Endothelial cell (in vitro differentiated cells): ENCODE measurements around the gene NPHP4. TPM values are rescaled to one million over a fixed set of nuclear protein-coding genes. Genes with fewer than 3 reads are reported as not detected.

Source experiments
- DNase-seq: peaks from one replicate; pipeline ENCODE4 v3.0.0; 2021; ENCODE audit warnings: low spot score
- H3K27ac Mint-ChIP-seq: one replicate; pipeline ENCODE4 v1.8.0; 2021; ENCODE audit warnings: mixed read lengths, inconsistent platforms; ENCODE audit not compliant: unreplicated experiment
- H3K27me3 Mint-ChIP-seq: one replicate; pipeline ENCODE4 v1.8.0; 2021; ENCODE audit warnings: mild to moderate bottlenecking, moderate library complexity, mixed read lengths, inconsistent platforms; ENCODE audit not compliant: unreplicated experiment
- H3K36me3 Mint-ChIP-seq: one replicate; pipeline ENCODE4 v1.8.0; 2021; ENCODE audit warnings: mild to moderate bottlenecking, low read depth, mixed read lengths, inconsistent platforms; ENCODE audit not compliant: unreplicated experiment
- H3K4me1 Mint-ChIP-seq: one replicate; pipeline ENCODE4 v1.8.0; 2021; ENCODE audit warnings: mild to moderate bottlenecking, mixed read lengths, inconsistent platforms; ENCODE audit not compliant: unreplicated experiment
- H3K4me3 Mint-ChIP-seq: one replicate; pipeline ENCODE4 v1.8.0; 2021; ENCODE audit warnings: mild to moderate bottlenecking, mixed read lengths, inconsistent platforms; ENCODE audit not compliant: unreplicated experiment
- H3K9me3 Mint-ChIP-seq: one replicate; pipeline ENCODE4 v1.8.0; 2021; ENCODE audit warnings: mixed read lengths, inconsistent platforms; ENCODE audit not compliant: unreplicated experiment
- CTCF ChIP-seq: fragments of 200-600 bp; sonication (generic); IDR thresholded peaks from one replicate; pipeline ENCODE4 v1.5.0; 2021; ENCODE audit warnings: antibody characterized with exemption; ENCODE audit not compliant: unreplicated experiment
- total RNA-seq: library from RNA; stranded (reverse); fragmentation: NEBNext Ultra II Directional; extraction: Animal tissue kit (Norgen Biotek cat#: 25700); gene quantifications from one replicate; pipeline ENCODE4 v1.2.1, GENCODE V29; 2021; ENCODE audit not compliant: unreplicated experiment

NPHP4 gene
- total RNA-seq, 1 donor from 2014 or later: 15.3 TPM

- peaks cover 2% of the 10 kb centered on the region for H3K27me3 Mint-ChIP-seq
- H3K36me3 Mint-ChIP-seq: peaks cover 3% of the 10 kb centered on the region
- no peaks in the 10 kb centered on the region for H3K9me3 Mint-ChIP-seq
- TF ChIP-seq CTCF: no peak
- no peak overlapping the region for H3K27ac Mint-ChIP-seq
- no peak for DNase-seq
- H3K4me3 Mint-ChIP-seq: no peak overlapping the region
- peaks cover 3% of the 10 kb centered on the region for H3K4me1 Mint-ChIP-seq
Observed at GRCh38 chr1:5911871-5912271, 80.4 kb downstream of the NPHP4 start.

- TF ChIP-seq CTCF: no peak
- Mint-ChIP-seq H3K4me1 (peaks cover 3% of the 10 kb centered on the region), H3K27ac (no peak overlapping the region), H3K9me3 (no peaks in the 10 kb centered on the region), H3K4me3 (no peak overlapping the region), H3K36me3 (peaks cover 3% of the 10 kb centered on the region), H3K27me3 (peaks cover 2% of the 10 kb centered on the region)
- no peak for DNase-seq
Observed at GRCh38 chr1:5911157-5911556, 81.1 kb downstream of the NPHP4 start.

- Mint-ChIP-seq H3K27me3 (peaks cover 2% of the 10 kb centered on the region), H3K27ac (no peak overlapping the region), H3K4me1 (peaks cover under 1% of the 10 kb centered on the region), H3K36me3 (peaks cover 8% of the 10 kb centered on the region), H3K9me3 (no peaks in the 10 kb centered on the region), H3K4me3 (no peak overlapping the region)
- DNase-seq: no peak
- no peak for TF ChIP-seq CTCF
Observed at GRCh38 chr1:5910666-5911065, 81.6 kb downstream of the NPHP4 start.

- Mint-ChIP-seq H3K4me3 (no peak overlapping the region), H3K27me3 (peaks cover 2% of the 10 kb centered on the region), H3K4me1 (no peaks in the 10 kb centered on the region), H3K36me3 (peaks cover 8% of the 10 kb centered on the region), H3K9me3 (no peaks in the 10 kb centered on the region), H3K27ac (no peak overlapping the region)
- no peak for DNase-seq
- no peak for TF ChIP-seq CTCF
Observed at GRCh38 chr1:5910276-5910620, 82.0 kb downstream of the NPHP4 start.

DNA sequence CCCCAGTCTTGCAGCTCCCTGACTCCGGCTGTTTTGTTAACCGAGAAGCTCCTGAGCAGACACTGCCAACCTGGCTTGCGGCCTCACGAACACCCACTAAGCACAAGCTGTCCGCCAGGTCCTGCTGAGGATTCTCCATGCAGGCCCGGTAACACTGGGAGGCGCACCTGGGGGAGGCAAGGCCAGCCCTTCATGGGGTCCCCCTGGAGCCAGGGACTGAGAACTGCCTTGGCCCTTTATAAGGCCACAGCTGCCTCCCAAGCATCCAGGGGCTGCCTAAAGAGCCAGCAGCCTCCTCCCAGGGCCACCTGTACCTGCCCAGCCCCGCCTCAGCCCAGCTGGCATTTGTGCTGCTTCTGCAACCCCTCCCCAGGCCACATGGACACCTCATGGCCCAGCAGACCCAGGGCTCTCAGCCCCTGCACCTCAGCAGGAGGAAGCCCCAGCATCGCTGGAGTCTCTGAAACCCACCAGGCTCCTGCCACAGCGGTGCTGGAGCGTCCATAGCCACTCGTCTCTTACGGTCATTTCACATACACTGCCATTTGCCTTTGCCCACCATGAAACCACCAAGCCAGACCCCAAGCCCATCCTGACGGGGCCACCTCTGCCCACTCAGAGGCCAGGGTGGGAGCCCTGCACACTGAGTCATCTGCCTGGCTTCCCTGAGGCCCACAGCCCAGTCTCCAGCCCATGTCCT lies 82.5 kb downstream of the NPHP4 start:
- TF ChIP-seq CTCF: no peak
- Mint-ChIP-seq H3K4me1 (no peaks in the 10 kb centered on the region), H3K27me3 (peaks cover 2% of the 10 kb centered on the region), H3K36me3 (peaks cover 8% of the 10 kb centered on the region), H3K9me3 (no peaks in the 10 kb centered on the region), H3K27ac (no peak overlapping the region), H3K4me3 (no peak overlapping the region)
- DNase-seq: no peak
